GM06990 (cell line): ENCODE results near the gene FEN1.

Source experiments
- DNase-seq: peaks from one replicate; pipeline ENCODE4 v3.0.0-alpha.2; 2011; ENCODE audit not compliant: insufficient read length; ENCODE audit errors: extremely low read depth
- H3K27me3 ChIP-seq: replicated peaks from 2 replicates; pipeline ENCODE4 v1.6.0; 2011; ENCODE audit warnings: low read length; ENCODE audit not compliant: control insufficient read depth, insufficient read depth
- H3K36me3 ChIP-seq: 2 replicates; pipeline ENCODE4 v1.5.1; 2011; ENCODE audit warnings: low read length; ENCODE audit not compliant: control insufficient read depth, insufficient read depth
- H3K4me3 ChIP-seq: replicated peaks from 2 replicates; pipeline ENCODE4 v1.5.1; 2011; ENCODE audit warnings: low read depth, mild to moderate bottlenecking, control low read depth, low read length
- TF ChIP-seq, protein P1 (sequence below): IDR thresholded peaks from 2 replicates; pipeline ENCODE4 v1.5.1; 2011; ENCODE audit warnings: low read length, control low read depth, mild to moderate bottlenecking, inconsistent platforms; ENCODE audit not compliant: insufficient read depth, poor library complexity, severe bottlenecking

Gene FEN1

DNA sequence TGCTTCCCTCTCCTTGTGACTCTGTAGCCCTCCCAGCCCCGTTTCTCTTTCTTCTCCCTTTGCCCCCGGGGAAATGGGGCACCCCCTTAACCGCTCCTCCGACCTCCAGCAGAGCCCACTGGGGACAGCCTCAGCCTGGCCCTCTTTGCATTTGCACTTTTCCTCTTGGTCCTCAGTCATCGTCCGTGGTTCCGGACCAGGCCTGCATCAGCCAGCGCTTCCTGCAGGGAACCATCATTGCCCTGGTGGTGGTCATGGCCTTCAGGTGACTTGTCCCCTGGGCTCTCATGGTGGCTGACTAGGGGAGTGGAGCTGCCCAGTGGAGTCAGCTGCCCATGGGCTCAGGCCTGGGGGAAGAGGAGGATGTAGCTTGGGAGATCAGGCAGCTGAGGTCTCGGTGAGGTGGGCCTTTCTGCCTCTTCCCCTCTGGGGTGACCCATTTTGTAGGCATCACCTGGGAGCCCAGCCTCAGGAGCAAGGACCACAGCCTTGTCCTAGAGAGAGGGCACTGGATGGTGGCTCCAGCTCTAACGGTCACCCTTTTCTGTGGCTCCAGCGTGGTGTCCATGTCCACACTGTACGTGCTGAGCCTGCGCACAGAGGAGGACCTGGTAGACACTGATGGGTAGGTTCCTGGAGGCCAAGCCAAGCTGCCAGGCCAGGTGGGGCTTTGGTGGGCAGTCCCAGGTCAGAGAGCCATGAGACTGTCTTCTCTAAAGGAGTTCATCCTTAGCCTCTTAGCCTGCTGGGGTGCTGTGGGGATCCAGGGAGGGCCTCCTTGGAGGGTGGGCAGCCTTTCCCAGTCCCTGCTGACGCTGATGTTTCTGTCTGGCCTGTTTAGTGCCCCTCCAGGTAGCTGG is 12.8 kb upstream of the FEN1 start:
- no peaks in the 10 kb centered on the region; the same call in none of the 2 replicates for H3K36me3 ChIP-seq
- DNase-seq: no peak
- no peak overlapping the region for H3K4me3 ChIP-seq
- H3K27me3 ChIP-seq: no peaks in the 10 kb centered on the region
- TF ChIP-seq, protein P1, sequence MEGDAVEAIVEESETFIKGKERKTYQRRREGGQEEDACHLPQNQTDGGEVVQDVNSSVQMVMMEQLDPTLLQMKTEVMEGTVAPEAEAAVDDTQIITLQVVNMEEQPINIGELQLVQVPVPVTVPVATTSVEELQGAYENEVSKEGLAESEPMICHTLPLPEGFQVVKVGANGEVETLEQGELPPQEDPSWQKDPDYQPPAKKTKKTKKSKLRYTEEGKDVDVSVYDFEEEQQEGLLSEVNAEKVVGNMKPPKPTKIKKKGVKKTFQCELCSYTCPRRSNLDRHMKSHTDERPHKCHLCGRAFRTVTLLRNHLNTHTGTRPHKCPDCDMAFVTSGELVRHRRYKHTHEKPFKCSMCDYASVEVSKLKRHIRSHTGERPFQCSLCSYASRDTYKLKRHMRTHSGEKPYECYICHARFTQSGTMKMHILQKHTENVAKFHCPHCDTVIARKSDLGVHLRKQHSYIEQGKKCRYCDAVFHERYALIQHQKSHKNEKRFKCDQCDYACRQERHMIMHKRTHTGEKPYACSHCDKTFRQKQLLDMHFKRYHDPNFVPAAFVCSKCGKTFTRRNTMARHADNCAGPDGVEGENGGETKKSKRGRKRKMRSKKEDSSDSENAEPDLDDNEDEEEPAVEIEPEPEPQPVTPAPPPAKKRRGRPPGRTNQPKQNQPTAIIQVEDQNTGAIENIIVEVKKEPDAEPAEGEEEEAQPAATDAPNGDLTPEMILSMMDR: no peak

DNA sequence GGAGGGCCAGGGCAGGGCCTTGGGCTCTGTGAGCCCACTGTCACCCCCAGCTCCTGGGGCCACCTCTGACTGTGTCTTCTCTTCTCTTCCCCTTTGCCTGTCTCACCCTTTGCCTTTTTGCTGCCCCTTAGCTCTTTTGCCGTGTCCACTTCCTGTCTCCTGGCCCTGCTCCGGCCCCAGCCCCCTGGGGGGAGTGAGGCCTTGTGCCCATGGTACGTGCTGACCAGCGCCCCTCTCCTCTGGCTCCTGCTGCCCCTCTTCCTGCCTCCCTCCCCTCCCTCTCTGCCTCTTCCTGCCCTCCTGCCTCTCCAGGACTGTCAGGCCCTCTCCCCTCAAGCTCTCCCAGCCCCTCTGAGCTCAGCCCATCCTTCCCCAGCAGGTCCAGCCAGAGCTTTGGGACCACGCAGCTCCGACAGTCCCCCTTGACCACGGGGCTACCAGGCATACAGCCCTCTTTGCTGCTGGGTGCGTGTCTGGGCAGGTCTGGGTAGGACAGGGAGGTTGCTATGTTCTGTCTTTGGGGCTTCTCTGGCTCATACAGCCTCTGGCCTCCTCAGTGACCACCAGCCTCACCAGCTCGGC is 12.0 kb upstream of the FEN1 start:
- TF ChIP-seq, protein P1: no peak
- H3K36me3 ChIP-seq: peaks cover 2% of the 10 kb centered on the region
- no peaks in the 10 kb centered on the region for H3K27me3 ChIP-seq
- no peak overlapping the region for H3K4me3 ChIP-seq
- no peak for DNase-seq

DNA sequence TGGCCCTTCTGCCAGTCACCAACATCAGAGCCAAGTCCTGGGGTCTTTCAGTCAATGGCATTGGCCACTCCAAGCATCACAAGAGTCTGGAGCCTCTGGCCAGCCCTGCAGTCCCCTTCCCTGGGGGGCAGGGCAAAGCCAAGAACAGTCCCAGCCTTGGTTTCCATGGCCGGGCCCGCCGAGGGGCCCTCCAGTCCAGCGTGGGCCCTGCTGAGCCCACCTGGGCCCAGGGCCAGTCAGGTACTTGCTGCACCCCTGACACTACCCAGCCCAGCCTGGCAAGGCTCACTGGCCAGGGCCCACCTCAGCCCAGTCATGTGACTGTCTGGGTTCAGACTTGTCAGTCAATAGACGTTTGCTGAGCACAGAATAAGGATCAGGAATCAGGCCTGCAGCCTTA is 11.1 kb upstream of the FEN1 start:
- peaks cover 10% of the 10 kb centered on the region for H3K36me3 ChIP-seq
- TF ChIP-seq, protein P1: no peak
- no peaks in the 10 kb centered on the region for H3K27me3 ChIP-seq
- no peak for DNase-seq
- H3K4me3 ChIP-seq: no peak overlapping the region

DNA sequence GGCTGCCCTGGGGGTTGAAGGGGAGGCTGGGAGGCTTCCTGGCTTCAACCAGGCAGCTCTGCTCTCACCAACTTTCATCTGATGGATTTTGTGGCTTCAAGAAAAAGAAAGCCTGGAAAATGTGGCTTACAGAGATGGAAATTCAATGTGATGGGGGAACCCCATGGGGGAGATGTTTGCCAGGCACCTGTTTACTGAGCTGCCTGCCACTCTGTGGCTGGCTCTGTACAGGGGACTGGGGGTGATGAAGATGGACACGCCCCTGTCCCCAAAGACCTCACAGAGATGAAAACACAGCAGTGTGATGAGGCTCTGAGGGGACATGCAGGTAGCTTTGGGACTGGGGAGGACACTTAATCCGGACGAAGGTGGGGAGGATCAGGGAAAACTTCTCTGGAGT is 10.4 kb upstream of the FEN1 start:
- Histone ChIP-seq H3K36me3 (peaks cover 11% of the 10 kb centered on the region), H3K27me3 (no peaks in the 10 kb centered on the region), H3K4me3 (no peak overlapping the region)
- TF ChIP-seq, protein P1: no peak
- DNase-seq: no peak

DNA sequence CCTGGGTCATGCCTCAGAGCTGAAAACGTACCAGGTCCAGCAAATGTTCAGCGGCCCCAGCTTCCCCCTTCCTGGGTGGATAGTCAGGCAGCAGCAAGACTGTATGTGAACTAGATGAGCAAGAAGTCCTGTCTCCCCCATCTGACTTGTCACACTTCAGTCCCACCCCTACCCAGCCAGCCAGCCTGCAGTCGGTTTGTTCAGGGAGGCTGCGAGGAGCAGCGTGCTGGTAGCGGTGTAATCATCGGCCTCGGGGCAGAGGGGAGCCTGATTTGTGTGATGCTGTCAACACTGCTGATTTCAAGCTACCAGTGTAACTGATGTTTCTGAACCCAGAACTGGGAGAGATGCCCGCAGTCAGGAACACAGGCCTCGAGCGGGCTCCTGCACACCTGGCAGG is 9.9 kb upstream of the FEN1 start:
- no peak for DNase-seq
- Histone ChIP-seq H3K36me3 (peaks cover 16% of the 10 kb centered on the region), H3K27me3 (no peaks in the 10 kb centered on the region), H3K4me3 (no peak overlapping the region)
- TF ChIP-seq, protein P1: no peak
